Forelimb muscle (tissue), 1 donor: ENCODE results near the gene LMO4. TPM values are rescaled to one million over a fixed set of nuclear protein-coding genes. Genes with fewer than 3 reads are reported as not detected.

Experiments used
- DNase-seq: peaks from one replicate; pipeline ENCODE4 v3.0.0-alpha.2; 2013; ENCODE audit warnings: low read depth
- polyA plus RNA-seq: library from polyadenylated mRNA; unstranded; fragments of 120-200 nt; gene quantifications from one replicate; pipeline ENCODE4 v1.2.1, GENCODE V29; 2013; ENCODE audit not compliant: insufficient read length

The LMO4 gene
- polyA plus RNA-seq = 46.6 TPM

DNA sequence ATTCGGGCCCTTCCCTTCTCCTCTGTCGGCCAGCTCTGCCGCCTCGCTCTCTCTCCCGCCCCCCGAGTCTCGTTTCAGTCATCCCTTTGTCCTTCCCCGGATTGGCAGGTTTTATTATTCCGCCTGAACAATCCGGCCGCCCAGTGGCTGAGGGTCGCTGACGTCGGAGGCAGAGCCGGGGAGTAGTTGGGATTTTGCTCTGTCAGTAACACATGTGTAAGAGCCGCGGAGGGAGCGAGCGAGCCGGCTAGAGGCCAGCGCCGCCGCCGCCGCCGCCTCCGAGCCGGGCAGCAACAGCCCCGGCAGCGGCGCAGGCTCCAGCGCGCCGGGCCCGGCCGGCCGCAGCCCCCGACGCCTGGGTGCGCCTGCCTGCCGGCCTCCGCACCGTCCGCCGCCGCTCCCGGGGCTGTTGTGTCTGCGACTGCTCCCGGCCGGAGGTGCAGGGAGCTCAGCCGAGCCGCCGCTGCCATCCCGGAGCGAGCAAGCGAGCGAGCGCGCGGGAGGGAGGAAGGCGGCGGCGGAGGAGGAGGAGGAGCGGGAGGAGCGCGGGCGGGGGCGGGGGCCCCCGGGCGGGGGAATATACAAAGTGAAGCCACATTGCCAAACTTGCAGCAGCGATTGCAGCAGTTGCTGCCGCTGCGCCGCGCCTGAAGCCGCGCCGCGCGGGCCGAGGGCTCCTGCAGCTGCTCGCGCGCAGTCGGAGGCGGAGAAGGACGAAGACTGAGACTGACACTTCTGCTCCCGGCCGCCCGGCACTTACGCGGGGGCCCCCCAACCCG, at the start of gene LMO4:
Gene LMO4, plus strand, starts transcription at position 609 of the 779 bp plus-strand sequence. CDS start 3,136 bp downstream, outside the sequence.
- peak; percentile 94 for DNase-seq

DNA sequence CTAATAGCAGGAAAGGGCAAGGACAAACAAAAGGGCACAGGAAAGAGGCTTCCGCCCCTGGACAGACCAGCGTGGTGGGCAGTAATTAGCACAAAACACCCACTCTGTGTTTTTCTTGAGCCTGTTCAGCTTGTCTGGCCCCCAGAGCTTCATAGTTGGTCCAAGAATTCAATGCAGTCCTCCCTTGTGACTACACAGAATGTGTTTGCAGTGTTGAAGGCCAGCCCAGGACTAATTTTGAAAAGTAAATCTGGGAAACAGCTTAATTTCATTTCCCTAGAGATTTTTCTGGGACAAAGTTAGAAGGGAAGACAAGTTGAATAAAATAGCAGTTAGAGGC, 49.2 kb upstream of the LMO4 start:
- DNase-seq = no peak

DNA sequence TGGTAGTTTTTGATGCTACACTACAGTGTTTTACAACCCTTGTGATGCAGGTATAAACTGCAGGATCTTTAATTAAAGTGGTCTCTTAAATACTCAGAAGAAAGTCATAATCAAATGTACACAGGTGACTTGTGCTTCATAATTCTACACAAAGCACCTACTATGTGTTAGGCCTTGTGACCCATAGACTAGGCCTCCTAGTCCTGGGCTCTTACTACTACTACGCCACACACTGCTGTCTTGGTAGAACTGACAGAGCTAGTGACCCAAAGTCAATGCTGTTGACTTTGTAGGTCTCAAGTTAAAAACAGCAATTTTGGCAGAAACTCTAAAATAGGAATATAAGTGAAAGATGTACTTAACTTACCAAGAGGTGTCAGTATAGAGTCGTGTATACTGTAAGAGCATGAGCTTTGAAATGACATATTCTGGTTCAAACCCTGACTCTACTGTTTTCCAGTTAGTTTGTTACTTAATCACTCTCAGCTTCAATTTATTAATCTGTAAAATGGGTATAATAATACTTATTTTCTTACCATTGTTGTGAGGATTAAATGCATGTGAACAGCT, 48.6 kb upstream of the LMO4 start:
- no peak for DNase-seq

GRCh38 chr1:87284456-87285240, 44.0 kb upstream of the LMO4 start:
- DNase-seq = no peak

DNA sequence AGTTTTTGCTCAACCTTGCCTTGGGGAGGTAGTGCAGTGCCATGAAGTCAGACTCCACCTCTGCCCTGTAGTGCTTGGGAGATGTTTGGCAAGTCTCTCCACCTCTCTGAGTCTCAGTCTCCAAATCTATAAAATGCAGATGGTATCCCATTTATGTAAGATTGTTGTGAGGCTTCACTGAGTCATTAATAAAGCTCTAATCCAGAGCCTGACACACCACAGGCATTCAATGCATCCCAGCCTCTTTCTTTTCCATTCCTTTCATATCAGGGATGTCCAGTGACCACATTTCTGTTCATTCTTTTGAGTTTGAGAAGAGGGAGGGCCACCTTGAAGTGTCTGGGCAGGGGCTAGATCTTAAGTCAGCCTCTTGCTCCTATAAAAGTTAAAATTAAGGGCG, 37.6 kb upstream of the LMO4 start:
- DNase-seq = no peak

DNA sequence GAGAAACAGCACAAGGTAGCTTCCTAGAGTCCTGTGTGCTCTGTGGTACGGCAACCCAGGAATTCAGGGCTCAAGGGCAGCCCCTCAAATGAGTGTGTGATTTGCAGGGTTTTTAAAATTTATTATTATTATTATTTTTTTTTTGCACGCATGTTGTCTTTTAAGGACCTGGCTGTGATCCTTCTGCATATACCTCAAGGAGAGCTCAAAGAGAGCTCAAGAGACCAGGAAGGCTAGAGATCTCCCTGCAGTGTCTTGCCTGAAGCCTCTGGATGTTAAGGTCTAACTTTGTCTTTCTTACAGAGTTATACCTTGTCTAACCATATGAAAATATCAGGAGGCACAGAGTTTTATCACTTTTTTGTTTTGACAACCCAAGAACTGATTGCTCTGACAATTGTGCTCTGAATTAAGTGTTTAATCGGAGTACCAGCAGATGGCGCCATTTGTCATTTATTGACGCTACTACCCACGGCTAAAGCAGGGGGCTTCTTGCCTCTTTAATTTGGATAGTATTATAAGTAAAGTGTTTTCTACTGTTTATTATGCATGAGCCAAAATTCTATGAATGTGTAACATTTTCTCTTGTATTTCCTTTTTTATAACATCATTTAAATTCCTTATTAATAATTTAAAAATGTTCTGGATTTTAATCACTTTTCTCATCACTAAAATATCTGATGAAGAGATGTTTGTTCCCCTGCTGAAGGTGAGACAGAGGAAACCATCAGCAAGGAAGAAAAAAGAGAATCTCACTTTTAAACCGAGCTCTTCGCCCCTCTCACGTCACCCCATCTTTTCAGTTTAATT, 35.8 kb upstream of the LMO4 start:
- DNase-seq = peak; percentile 49

DNA sequence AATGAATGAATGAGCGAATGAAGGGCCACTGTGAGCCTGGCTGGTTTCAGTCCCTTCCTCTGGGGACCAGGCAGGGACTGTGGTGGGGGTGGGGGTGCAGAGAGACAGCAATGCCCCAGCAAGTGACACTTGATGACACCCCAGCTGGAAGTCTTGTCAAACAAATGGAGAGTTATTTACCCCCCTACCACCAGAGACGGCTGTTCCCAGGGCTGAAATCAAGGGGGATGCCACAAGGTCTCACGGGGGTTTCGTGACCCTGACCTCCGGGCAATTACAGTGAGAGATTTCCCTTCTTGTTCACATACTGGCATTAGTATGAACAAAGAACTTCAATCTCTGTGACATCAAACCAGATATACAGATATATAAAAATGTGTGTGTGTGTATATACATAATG, 34.0 kb upstream of the LMO4 start:
- no peak for DNase-seq

- no peak for DNase-seq
These were observed 33.1 kb upstream of the LMO4 start for GRCh38 chr1:87295445-87296110.

GRCh38 chr1:87296206-87296605, 32.5 kb upstream of the LMO4 start:
- DNase-seq = no peak

- DNase-seq = no peak
These were observed 29.0 kb upstream of the LMO4 start for GRCh38 chr1:87299661-87300060.

DNA sequence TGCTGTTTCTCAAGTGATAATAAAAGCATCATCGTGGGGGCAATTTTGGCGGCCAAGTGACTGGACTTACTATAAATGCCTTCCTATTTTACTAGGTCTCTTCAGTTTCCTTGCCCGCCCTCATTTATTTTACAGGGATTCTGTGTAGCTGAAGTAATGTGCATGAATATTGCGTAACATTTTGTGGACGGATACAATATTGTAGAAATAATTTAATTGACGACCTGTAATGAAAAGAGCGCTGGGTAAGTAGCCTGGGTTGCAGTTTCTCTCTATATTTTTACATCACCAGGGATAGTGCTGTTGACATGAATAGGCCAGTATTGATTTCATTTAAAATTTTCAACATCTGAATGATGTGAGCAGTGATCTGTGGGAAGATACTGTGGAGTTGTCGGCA, 28.1 kb upstream of the LMO4 start:
- DNase-seq = no peak

DNA sequence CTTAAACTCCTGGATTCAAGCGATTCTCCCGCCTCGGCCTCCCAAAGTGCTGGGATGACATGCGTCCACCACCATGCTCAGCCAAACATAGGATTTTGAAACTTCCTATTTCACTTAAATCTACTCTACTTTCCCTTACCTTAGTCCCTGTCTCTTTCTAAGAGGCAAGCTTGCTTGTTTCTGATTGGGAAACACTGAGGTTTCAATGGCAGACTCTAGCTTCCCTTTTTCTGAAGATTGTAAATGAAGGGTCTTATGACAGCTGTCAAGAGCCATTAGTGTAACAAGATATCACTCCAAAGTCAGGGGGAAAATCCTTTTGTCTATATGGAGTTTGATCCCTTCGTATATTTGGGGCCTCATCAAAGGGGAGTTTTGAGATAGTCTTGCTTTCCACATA, 23.5 kb upstream of the LMO4 start:
- no peak for DNase-seq

- DNase-seq = no peak
These were observed 22.9 kb upstream of the LMO4 start for GRCh38 chr1:87305762-87306161.

DNA sequence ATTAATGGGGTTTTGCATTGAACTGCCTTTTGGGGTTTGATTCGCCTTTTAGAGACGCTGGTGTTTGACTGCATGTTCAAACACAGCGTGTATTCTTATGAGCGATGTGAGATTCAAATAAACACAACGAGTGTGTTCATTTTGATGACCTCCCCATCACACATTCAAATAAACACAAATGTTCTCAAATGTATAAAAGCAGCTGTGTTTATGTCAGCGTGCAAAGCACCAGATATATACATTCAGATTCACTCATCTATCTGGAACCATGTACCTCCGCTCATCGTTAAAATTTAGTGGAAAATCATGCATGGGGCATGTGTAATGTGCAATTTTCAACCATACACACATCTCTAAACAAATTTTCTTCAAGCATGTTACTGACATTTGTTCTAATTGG, 21.4 kb upstream of the LMO4 start:
- no peak for DNase-seq

DNA sequence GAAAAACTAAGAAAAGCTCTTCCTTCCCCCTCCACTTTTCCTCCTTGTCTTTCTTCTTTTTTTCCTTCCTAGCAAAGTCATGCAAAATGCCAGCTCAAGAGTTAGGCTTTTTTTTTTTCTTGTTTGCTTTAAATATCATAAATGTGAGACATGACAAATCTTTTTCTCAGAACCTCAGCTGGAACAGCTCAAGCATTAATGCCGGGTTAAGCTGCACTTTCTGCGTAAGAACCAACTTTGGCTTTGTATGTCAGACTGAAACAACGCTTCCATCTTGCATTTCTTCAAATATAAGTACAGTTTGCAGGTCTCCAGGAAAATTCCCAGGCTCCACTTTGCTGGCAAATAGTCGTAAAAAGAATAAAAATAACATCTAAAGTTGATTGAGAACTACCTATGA, 20.7 kb upstream of the LMO4 start:
- no peak for DNase-seq

GRCh38 chr1:87314091-87314490, 14.6 kb upstream of the LMO4 start:
- DNase-seq = no peak

- no peak for DNase-seq
These were observed 10.5 kb upstream of the LMO4 start for GRCh38 chr1:87318056-87318650.

GRCh38 chr1:87318806-87319205, 9.9 kb upstream of the LMO4 start:
- DNase-seq = no peak

DNA sequence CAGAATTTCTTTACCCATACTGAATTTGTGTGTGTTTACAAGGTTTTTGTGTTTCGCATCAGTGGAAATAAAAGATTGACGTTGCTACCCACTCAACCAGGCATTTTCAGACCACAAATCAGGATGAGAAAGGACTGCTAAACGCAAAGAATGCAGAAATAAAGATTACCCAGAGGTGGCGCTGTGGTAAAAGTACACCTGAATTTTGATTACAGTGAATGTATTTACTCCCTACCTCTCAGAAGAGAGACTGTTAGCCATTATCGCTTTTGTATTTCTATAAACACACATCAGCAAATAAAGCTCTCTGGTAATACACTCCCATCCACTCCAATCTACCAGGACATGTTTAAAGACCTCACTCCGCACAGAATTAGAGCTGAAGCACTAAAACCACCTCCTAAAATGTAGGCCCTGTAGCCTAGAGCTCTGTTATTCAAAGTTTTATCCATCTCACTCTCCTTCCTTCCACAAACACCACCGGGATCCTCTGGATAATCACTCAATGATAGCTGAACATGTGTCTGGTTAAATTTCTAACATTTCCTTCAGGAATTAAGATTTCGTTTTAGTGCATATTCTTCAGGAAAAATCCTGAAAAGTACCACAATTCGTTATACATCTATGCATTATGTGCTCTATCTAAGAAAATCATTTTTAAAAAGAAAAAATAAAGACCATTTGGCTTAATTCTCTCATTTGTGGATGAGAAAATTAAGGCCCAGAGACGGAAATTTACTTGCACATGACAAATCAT, 2.5 kb upstream of the LMO4 start:
- DNase-seq = no peak
